Memory B cell (primary cell): Measurements from ENCODE around the gene COX18.
A peak's percentile ranks its signal among the peaks of the same experiment; 100 is the strongest.

Source experiments
- ATAC-seq: fragments of 150-1000 bp; cut with Tn5 transposase; 2 replicates; pipeline ENCODE4 v1.10.0; 2021; ENCODE audit warnings: low read depth, mild to moderate bottlenecking, moderate library complexity
- DNase-seq, 2 donors: peaks; one replicate each; pipeline ENCODE4 v3.0.0; 2022; ENCODE audit warnings: low spot score in 2 of 2
- H3K27ac Mint-ChIP-seq: one replicate; pipeline ENCODE4 v1.8.0; 2022; ENCODE audit warnings: mild to moderate bottlenecking, moderate library complexity, mixed read lengths
- H3K27me3 Mint-ChIP-seq: one replicate; pipeline ENCODE4 v1.8.0; 2022; ENCODE audit warnings: mixed read lengths
- H3K36me3 Mint-ChIP-seq: one replicate; pipeline ENCODE4 v1.8.0; 2022; ENCODE audit warnings: mild to moderate bottlenecking, mixed read lengths
- H3K4me1 Mint-ChIP-seq: one replicate; pipeline ENCODE4 v1.8.0; 2022; ENCODE audit warnings: mixed read lengths
- H3K4me3 Mint-ChIP-seq: one replicate; pipeline ENCODE4 v1.8.0; 2022; ENCODE audit warnings: mild to moderate bottlenecking, moderate library complexity, mixed read lengths
- H3K9me3 Mint-ChIP-seq: one replicate; pipeline ENCODE4 v1.8.0; 2022; ENCODE audit warnings: mixed read lengths

COX18 gene

GRCh38 chr4:73021634-73022033 is 47.9 kb downstream of the COX18 start:
- DNase-seq = no peak
- Mint-ChIP-seq H3K27me3 (peaks cover 2% of the 10 kb centered on the region), H3K4me1 (peaks cover 7% of the 10 kb centered on the region), H3K4me3 (no peak overlapping the region), H3K9me3 (no peaks in the 10 kb centered on the region), H3K27ac (no peak overlapping the region), H3K36me3 (no peaks in the 10 kb centered on the region)
- ATAC-seq = peak; percentile 47

GRCh38 chr4:73019462-73020047 is 50.0 kb downstream of the COX18 start:
- no peak overlapping the region for H3K4me3 Mint-ChIP-seq
- no peak overlapping the region for H3K27ac Mint-ChIP-seq
- no peaks in the 10 kb centered on the region for H3K36me3 Mint-ChIP-seq
- ATAC-seq (no peak), DNase-seq (peak in 1 of 2 donors; percentile 22)
- no peaks in the 10 kb centered on the region for H3K9me3 Mint-ChIP-seq
- H3K27me3 Mint-ChIP-seq = peaks cover 6% of the 10 kb centered on the region
- peaks cover 4% of the 10 kb centered on the region for H3K4me1 Mint-ChIP-seq

- no peak overlapping the region for H3K4me3 Mint-ChIP-seq
- no peak overlapping the region for H3K27ac Mint-ChIP-seq
- no peaks in the 10 kb centered on the region for H3K4me1 Mint-ChIP-seq
- no peak for ATAC-seq
- H3K36me3 Mint-ChIP-seq = no peaks in the 10 kb centered on the region
- no peaks in the 10 kb centered on the region for H3K9me3 Mint-ChIP-seq
- no peak for DNase-seq
- peaks cover 6% of the 10 kb centered on the region for H3K27me3 Mint-ChIP-seq
These were observed 50.9 kb downstream of the COX18 start for GRCh38 chr4:73018595-73018994.

GRCh38 chr4:73013310-73013709 is 56.2 kb downstream of the COX18 start:
- ATAC-seq = no peak
- peaks cover 6% of the 10 kb centered on the region for H3K36me3 Mint-ChIP-seq
- no peak overlapping the region for H3K27ac Mint-ChIP-seq
- H3K4me3 Mint-ChIP-seq = no peak overlapping the region
- DNase-seq = no peak
- H3K27me3 Mint-ChIP-seq = peaks cover 11% of the 10 kb centered on the region
- H3K9me3 Mint-ChIP-seq = peaks cover 6% of the 10 kb centered on the region
- no peaks in the 10 kb centered on the region for H3K4me1 Mint-ChIP-seq

GRCh38 chr4:73012673-73013072 is 56.8 kb downstream of the COX18 start:
- Mint-ChIP-seq H3K4me1 (no peaks in the 10 kb centered on the region), H3K27me3 (peaks cover 11% of the 10 kb centered on the region), H3K4me3 (no peak overlapping the region), H3K9me3 (peaks cover 6% of the 10 kb centered on the region), H3K27ac (no peak overlapping the region), H3K36me3 (peaks cover 6% of the 10 kb centered on the region)
- DNase-seq (no peak), ATAC-seq (no peak)

GRCh38 chr4:73011629-73011985 is 57.9 kb downstream of the COX18 start:
- Mint-ChIP-seq H3K36me3 (peaks cover 6% of the 10 kb centered on the region), H3K9me3 (peaks cover 6% of the 10 kb centered on the region), H3K4me3 (no peak overlapping the region), H3K27ac (no peak overlapping the region), H3K4me1 (no peaks in the 10 kb centered on the region), H3K27me3 (peaks cover 11% of the 10 kb centered on the region)
- no peak for DNase-seq
- no peak for ATAC-seq

- peaks cover 6% of the 10 kb centered on the region for H3K9me3 Mint-ChIP-seq
- DNase-seq = no peak
- no peak overlapping the region for H3K27ac Mint-ChIP-seq
- H3K36me3 Mint-ChIP-seq = peaks cover 6% of the 10 kb centered on the region
- no peak overlapping the region for H3K4me3 Mint-ChIP-seq
- H3K27me3 Mint-ChIP-seq = peaks cover 11% of the 10 kb centered on the region
- peaks cover 4% of the 10 kb centered on the region for H3K4me1 Mint-ChIP-seq
- no peak for ATAC-seq
These were observed 58.5 kb downstream of the COX18 start for GRCh38 chr4:73010789-73011628.

GRCh38 chr4:73007526-73008100 is 61.9 kb downstream of the COX18 start:
- no peak overlapping the region for H3K4me3 Mint-ChIP-seq
- H3K9me3 Mint-ChIP-seq = peaks cover 6% of the 10 kb centered on the region
- DNase-seq (no peak), ATAC-seq (no peak)
- H3K27ac Mint-ChIP-seq = no peak overlapping the region
- peaks cover 6% of the 10 kb centered on the region for H3K27me3 Mint-ChIP-seq
- H3K36me3 Mint-ChIP-seq = peaks cover 6% of the 10 kb centered on the region
- H3K4me1 Mint-ChIP-seq = peaks cover 5% of the 10 kb centered on the region

GRCh38 chr4:73006286-73006990 is 63.1 kb downstream of the COX18 start:
- Mint-ChIP-seq H3K9me3 (peaks cover 6% of the 10 kb centered on the region), H3K27ac (no peak overlapping the region), H3K4me3 (no peak overlapping the region), H3K4me1 (peaks cover 5% of the 10 kb centered on the region), H3K27me3 (peaks cover 6% of the 10 kb centered on the region), H3K36me3 (peaks cover 6% of the 10 kb centered on the region)
- no peak for DNase-seq
- peak; percentile 87 for ATAC-seq

GRCh38 chr4:73005514-73005913 is 64.0 kb downstream of the COX18 start:
- Mint-ChIP-seq H3K36me3 (peaks cover 6% of the 10 kb centered on the region), H3K4me1 (peaks cover 5% of the 10 kb centered on the region), H3K27ac (no peak overlapping the region), H3K27me3 (peaks cover 6% of the 10 kb centered on the region), H3K4me3 (no peak overlapping the region), H3K9me3 (peaks cover 6% of the 10 kb centered on the region)
- ATAC-seq (no peak), DNase-seq (no peak)
